Fibroblast of lung (primary cell): Measurements from ENCODE around the gene MCRS1. TPM values are rescaled to one million over a fixed set of nuclear protein-coding genes. Genes with fewer than 3 reads are reported as not detected.

Experiments
- DNase-seq, 2 donors: peaks; one replicate each; pipeline versions ENCODE4 v3.0.0 to v3.0.0-alpha.2; 2010; ENCODE audit warnings: low read depth in 2 of 2
- H2AFZ ChIP-seq: 2 replicates; pipeline ENCODE4 v1.5.1; 2012; ENCODE audit warnings: low read length, control low read depth, inconsistent platforms
- H3K27ac ChIP-seq: 2 replicates; pipeline ENCODE4 v1.5.1; 2011; ENCODE audit warnings: low read length, control low read depth; ENCODE audit not compliant: insufficient read depth
- H3K27me3 ChIP-seq: 2 replicates; pipeline ENCODE4 v1.5.1; 2011; ENCODE audit warnings: mild to moderate bottlenecking, low read length; ENCODE audit not compliant: control insufficient read depth, insufficient read depth
- H3K36me3 ChIP-seq: 2 replicates; pipeline ENCODE4 v1.5.1; 2011; ENCODE audit warnings: low read length; ENCODE audit not compliant: control insufficient read depth, insufficient read depth
- H3K4me1 ChIP-seq: 2 replicates; pipeline ENCODE4 v1.5.1; 2011; ENCODE audit warnings: low read length; ENCODE audit not compliant: control insufficient read depth, insufficient read depth; ENCODE audit errors: extremely low read depth
- H3K4me2 ChIP-seq: 2 replicates; pipeline ENCODE4 v1.5.1; 2011; ENCODE audit warnings: low read length, control low read depth; ENCODE audit not compliant: insufficient read depth; ENCODE audit errors: extremely low read depth
- H3K4me3 ChIP-seq, 4 experiments: fragments of 200-600 bp in 1 of 4; sonication (generic) in 1 of 4; replicated peaks in 1 of 4; 2 replicates each; pipeline ENCODE4 v1.5.1; 2011 to 2016; ENCODE audit warnings: low read length in 4 of 4, low read depth in 3 of 4, mild to moderate bottlenecking in 3 of 4, control low read depth in 2 of 4, inconsistent platforms in 1 of 4, mixed read lengths in 1 of 4; ENCODE audit not compliant: insufficient read depth in 1 of 4; ENCODE audit errors: control extremely low read depth in 1 of 4
- H3K79me2 ChIP-seq: 2 replicates; pipeline ENCODE4 v1.5.1; 2012; ENCODE audit warnings: mild to moderate bottlenecking, low read length, inconsistent platforms; ENCODE audit not compliant: control insufficient read depth, insufficient read depth
- H3K9ac ChIP-seq: 2 replicates; pipeline ENCODE4 v1.5.1; 2011; ENCODE audit warnings: mild to moderate bottlenecking, low read length, control low read depth; ENCODE audit not compliant: insufficient read depth
- H3K9me3 ChIP-seq: 2 replicates; pipeline ENCODE4 v1.5.1; 2012; ENCODE audit warnings: low read depth, low read length; ENCODE audit not compliant: control insufficient read depth, insufficient read depth
- H4K20me1 ChIP-seq: 2 replicates; pipeline ENCODE4 v1.5.1; 2011; ENCODE audit warnings: low read length; ENCODE audit not compliant: control insufficient read depth, insufficient read depth; ENCODE audit errors: extremely low read depth
- EZH2 ChIP-seq: IDR thresholded peaks from 2 replicates; pipeline ENCODE4 v1.5.1; 2012; ENCODE audit warnings: low read length, control low read depth, mild to moderate bottlenecking; ENCODE audit errors: missing control alignments
- polyA plus RNA-seq, 2 donors: library from polyadenylated mRNA; depleted of rRNA in 1 of 2; stranded (reverse) in 1 of 2; unstranded in 1 of 2; fragments of >200 nt; gene quantifications; 2 replicates each; pipeline ENCODE4 v1.2.1, GENCODE V29; 2011 to 2012; ENCODE audit warnings: missing spikeins in 1 of 2
- total RNA-seq: library from RNA; depleted of rRNA; stranded (reverse); fragments of >200 nt; gene quantifications from 2 replicates; pipeline ENCODE4 v1.2.1, GENCODE V29; 2014
- TF ChIP-seq, protein P1 (sequence below), 2 donors: IDR thresholded peaks in 1 of 2; conservative IDR thresholded peaks in 1 of 2; 1 replicate in 1 of 2; 2 replicates in 1 of 2; pipeline ENCODE4 v1.5.1; 2011 to 2012; ENCODE audit warnings: low read length in 2 of 2, control low read depth in 1 of 2, inconsistent platforms in 1 of 2, low read depth in 1 of 2, mild to moderate bottlenecking in 1 of 2

Gene MCRS1
- total and polyA plus RNA-seq, 2 donors (not counting 1 experiment from before 2014, with no cell fraction given) = 51.1 to 52.2 TPM

- Histone ChIP-seq H2AFZ (no peak overlapping the region), H3K4me3 (no peak overlapping the region), H3K27ac (no peak overlapping the region), H3K79me2 (no peaks in the 10 kb centered on the region), H3K9me3 (no peaks in the 10 kb centered on the region), H3K4me1 (no peaks in the 10 kb centered on the region), H3K27me3 (no peaks in the 10 kb centered on the region), H3K36me3 (no peaks in the 10 kb centered on the region), H3K9ac (no peak overlapping the region), H3K4me2 (no peak overlapping the region), H4K20me1 (no peaks in the 10 kb centered on the region)
- DNase-seq = no peak
- no peak for TF ChIP-seq EZH2
- TF ChIP-seq, protein P1, sequence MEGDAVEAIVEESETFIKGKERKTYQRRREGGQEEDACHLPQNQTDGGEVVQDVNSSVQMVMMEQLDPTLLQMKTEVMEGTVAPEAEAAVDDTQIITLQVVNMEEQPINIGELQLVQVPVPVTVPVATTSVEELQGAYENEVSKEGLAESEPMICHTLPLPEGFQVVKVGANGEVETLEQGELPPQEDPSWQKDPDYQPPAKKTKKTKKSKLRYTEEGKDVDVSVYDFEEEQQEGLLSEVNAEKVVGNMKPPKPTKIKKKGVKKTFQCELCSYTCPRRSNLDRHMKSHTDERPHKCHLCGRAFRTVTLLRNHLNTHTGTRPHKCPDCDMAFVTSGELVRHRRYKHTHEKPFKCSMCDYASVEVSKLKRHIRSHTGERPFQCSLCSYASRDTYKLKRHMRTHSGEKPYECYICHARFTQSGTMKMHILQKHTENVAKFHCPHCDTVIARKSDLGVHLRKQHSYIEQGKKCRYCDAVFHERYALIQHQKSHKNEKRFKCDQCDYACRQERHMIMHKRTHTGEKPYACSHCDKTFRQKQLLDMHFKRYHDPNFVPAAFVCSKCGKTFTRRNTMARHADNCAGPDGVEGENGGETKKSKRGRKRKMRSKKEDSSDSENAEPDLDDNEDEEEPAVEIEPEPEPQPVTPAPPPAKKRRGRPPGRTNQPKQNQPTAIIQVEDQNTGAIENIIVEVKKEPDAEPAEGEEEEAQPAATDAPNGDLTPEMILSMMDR (conservative IDR thresholded peaks at IDR 0.05 in 1 of 2, IDR thresholded peaks at IDR 0.05 in 1 of 2; ENCODE audit: low read depth in 1 of 2, low read length in 2 of 2) = no peak
These were observed 17.8 kb upstream of the MCRS1 start for GRCh38 chr12:49585477-49586459.

GRCh38 chr12:49584591-49584990, 16.6 kb upstream of the MCRS1 start:
- no peak for DNase-seq
- Histone ChIP-seq H3K4me1 (no peaks in the 10 kb centered on the region), H3K27ac (no peak overlapping the region), H2AFZ (no peak overlapping the region), H3K36me3 (no peaks in the 10 kb centered on the region), H4K20me1 (no peaks in the 10 kb centered on the region), H3K79me2 (no peaks in the 10 kb centered on the region), H3K9me3 (no peaks in the 10 kb centered on the region), H3K9ac (no peak overlapping the region), H3K27me3 (no peaks in the 10 kb centered on the region), H3K4me2 (no peak overlapping the region), H3K4me3 (no peak overlapping the region)
- TF ChIP-seq, protein P1 (conservative IDR thresholded peaks at IDR 0.05 in 1 of 2, IDR thresholded peaks at IDR 0.05 in 1 of 2; ENCODE audit: low read depth in 1 of 2, low read length in 2 of 2) = no peak
- TF ChIP-seq EZH2 = no peak

DNA sequence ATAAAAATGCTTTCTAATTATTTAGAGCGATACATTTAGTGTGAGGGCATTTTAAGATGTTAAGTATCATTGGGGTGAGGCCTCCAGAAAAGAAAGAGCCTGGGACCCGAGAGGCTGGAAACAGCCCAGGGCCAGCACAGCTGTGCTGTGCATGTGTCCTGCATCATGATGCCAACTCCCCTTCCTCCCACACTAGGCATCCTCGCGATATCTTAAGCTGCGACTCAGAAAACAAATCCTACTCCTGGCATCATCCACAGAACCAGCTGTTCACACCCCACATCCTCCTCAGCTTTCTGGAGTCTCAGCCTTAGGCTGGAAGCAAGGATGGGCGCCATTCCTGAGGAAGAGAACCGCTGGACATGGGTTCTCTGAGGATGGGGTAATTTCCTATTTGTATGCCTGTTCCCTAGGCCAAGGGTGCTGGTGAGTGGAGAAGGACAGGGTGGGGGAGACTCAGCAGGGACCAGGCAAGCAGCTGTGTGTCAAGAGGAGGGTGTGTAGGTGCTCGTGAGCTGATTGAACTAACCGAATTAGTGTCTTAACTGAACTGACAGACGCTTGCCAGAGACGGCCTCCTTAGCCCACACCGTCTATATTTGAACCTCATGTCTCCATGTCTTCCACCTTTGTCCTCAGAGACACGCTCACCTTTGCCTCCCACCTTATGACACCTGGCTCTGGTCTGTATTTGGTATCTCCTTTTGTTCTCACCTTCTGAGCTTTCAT, 15.6 kb upstream of the MCRS1 start:
- peak in 1 of 2 donors; percentile 65 for DNase-seq
- TF ChIP-seq EZH2 = no peak
- TF ChIP-seq, protein P1 (conservative IDR thresholded peaks at IDR 0.05 in 1 of 2, IDR thresholded peaks at IDR 0.05 in 1 of 2; ENCODE audit: low read depth in 1 of 2, low read length in 2 of 2) = no peak
- Histone ChIP-seq H3K36me3 (no peaks in the 10 kb centered on the region), H3K27me3 (no peaks in the 10 kb centered on the region), H3K27ac (no peak overlapping the region), H4K20me1 (no peaks in the 10 kb centered on the region), H3K9ac (no peak overlapping the region), H3K79me2 (no peaks in the 10 kb centered on the region), H3K9me3 (no peaks in the 10 kb centered on the region), H3K4me2 (no peak overlapping the region), H2AFZ (no peak overlapping the region), H3K4me3 (no peak overlapping the region), H3K4me1 (no peaks in the 10 kb centered on the region)
